GM23338 (cell line): ENCODE measurements around the gene RYR3. TPM values are rescaled to one million over a fixed set of nuclear protein-coding genes. Genes with fewer than 3 reads are reported as not detected.

Experiments used
- ATAC-seq: fragments of 200-7000 bp; cut with Tn5 transposase; 3 replicates; pipeline ENCODE4 v1.9.1; 2020
- DNase-seq: peaks from one replicate; pipeline ENCODE4 v3.0.0-alpha.2; 2015; ENCODE audit warnings: low spot score
- H2AFZ ChIP-seq: fragments of 200-600 bp; sonication (generic); 2 replicates; pipeline ENCODE4 v1.8.0; 2016; ENCODE audit warnings: antibody characterized with exemption, mild to moderate bottlenecking, moderate library complexity
- H3F3A ChIP-seq: fragments of 200-600 bp; sonication (generic); replicated peaks from 2 replicates; pipeline ENCODE4 v1.8.0; 2017; ENCODE audit warnings: antibody characterized with exemption, mixed run types, low read depth
- H3K27ac ChIP-seq: fragments of 200-600 bp; sonication (generic); 2 replicates; pipeline ENCODE4 v1.6.1; 2016; ENCODE audit warnings: low read depth
- H3K27me3 ChIP-seq: fragments of 200-600 bp; sonication (generic); 2 replicates; pipeline ENCODE4 v1.8.0; 2016; ENCODE audit warnings: mild to moderate bottlenecking, mixed run types, moderate library complexity; ENCODE audit not compliant: insufficient read depth
- H3K36me3 ChIP-seq: fragments of 200-600 bp; sonication (generic); 2 replicates; pipeline ENCODE4 v1.8.0; 2016; ENCODE audit warnings: mild to moderate bottlenecking; ENCODE audit not compliant: insufficient read depth
- H3K4me1 ChIP-seq: fragments of 200-600 bp; sonication (generic); 2 replicates; pipeline ENCODE4 v1.8.0; 2016; ENCODE audit warnings: mild to moderate bottlenecking, moderate library complexity; ENCODE audit not compliant: insufficient read depth
- H3K4me2 ChIP-seq: fragments of 200-600 bp; sonication (generic); 2 replicates; pipeline ENCODE4 v1.7.1; 2017; ENCODE audit warnings: mixed run types
- H3K4me3 ChIP-seq: fragments of 200-600 bp; sonication (generic); 2 replicates; pipeline ENCODE4 v1.6.1; 2016; ENCODE audit warnings: mixed run types
- H3K79me2 ChIP-seq: fragments of 200-600 bp; sonication (generic); replicated peaks from 2 replicates; pipeline ENCODE4 v1.8.0; 2017; ENCODE audit warnings: mild to moderate bottlenecking; ENCODE audit not compliant: insufficient read depth
- H3K9me2 ChIP-seq: fragments of 200-600 bp; sonication (generic); 2 replicates; pipeline ENCODE4 v1.8.0; 2017; ENCODE audit not compliant: insufficient read depth
- H4K20me1 ChIP-seq: fragments of 200-600 bp; sonication (generic); replicated peaks from 2 replicates; pipeline ENCODE4 v1.8.0; 2017; ENCODE audit warnings: mild to moderate bottlenecking; ENCODE audit not compliant: insufficient read depth
- H3K27ac Mint-ChIP-seq: 2 replicates; pipeline ENCODE4 v1.8.0; 2020; ENCODE audit warnings: inconsistent platforms, mild to moderate bottlenecking, moderate library complexity, mixed read lengths
- H3K27me3 Mint-ChIP-seq: 3 replicates; pipeline ENCODE4 v1.8.0; 2022; ENCODE audit warnings: low read depth, mild to moderate bottlenecking, moderate library complexity, mixed read lengths, inconsistent platforms; ENCODE audit not compliant: insufficient read depth, poor library complexity
- H3K36me3 Mint-ChIP-seq: 3 replicates; pipeline ENCODE4 v1.8.0; 2021; ENCODE audit warnings: low read depth, mild to moderate bottlenecking, inconsistent platforms, moderate library complexity, mixed read lengths
- H3K4me1 Mint-ChIP-seq: 3 replicates; pipeline ENCODE4 v1.8.0; 2020; ENCODE audit warnings: mild to moderate bottlenecking, inconsistent platforms, mixed read lengths
- H3K4me3 Mint-ChIP-seq: 3 replicates; pipeline ENCODE4 v1.8.0; 2021; ENCODE audit warnings: moderate library complexity, mild to moderate bottlenecking, inconsistent platforms, mixed read lengths
- H3K9me3 Mint-ChIP-seq: 3 replicates; pipeline ENCODE4 v1.8.0; 2020; ENCODE audit warnings: moderate library complexity, mild to moderate bottlenecking, inconsistent platforms, mixed read lengths
- CREB1 ChIP-seq: fragments of 250-450 bp; sonication (Bioruptor Pico); IDR thresholded peaks from 2 replicates; pipeline ENCODE4 v1.5.0; 2020; ENCODE audit warnings: low read depth, mild to moderate bottlenecking, moderate library complexity
- EZH2 ChIP-seq: fragments of 200-600 bp; sonication (generic); IDR thresholded peaks from one replicate; pipeline ENCODE4 v1.8.0; 2017; ENCODE audit warnings: antibody characterized with exemption, mild to moderate bottlenecking, low read depth; ENCODE audit not compliant: unreplicated experiment
- EZH2phosphoT487 ChIP-seq: fragments of 200-600 bp; sonication (generic); IDR thresholded peaks from one replicate; pipeline ENCODE4 v1.8.1; 2018; ENCODE audit warnings: antibody characterized with exemption; ENCODE audit not compliant: unreplicated experiment
- JUNB ChIP-seq: IDR thresholded peaks from one replicate; pipeline ENCODE4 v1.6.1; 2016; ENCODE audit warnings: antibody characterized with exemption; ENCODE audit not compliant: unreplicated experiment
- NANOG ChIP-seq: IDR thresholded peaks from 2 replicates; pipeline ENCODE4 v1.6.1; 2016; ENCODE audit warnings: antibody characterized with exemption, borderline replicate concordance
- POLR2AphosphoS5 ChIP-seq: IDR thresholded peaks from 2 replicates; pipeline ENCODE4 v1.6.1; 2016; ENCODE audit warnings: antibody characterized with exemption, low read depth
- STAT1 ChIP-seq: IDR thresholded peaks from one replicate; pipeline ENCODE4 v1.6.1; 2016; ENCODE audit warnings: antibody characterized with exemption; ENCODE audit not compliant: unreplicated experiment
- ZNF114 ChIP-seq: fragments of 250-450 bp; sonication (Bioruptor Pico); IDR thresholded peaks from 2 replicates; pipeline ENCODE4 v1.5.0; 2020; ENCODE audit warnings: mild to moderate bottlenecking, moderate library complexity
- ZNF331 ChIP-seq: fragments of 250-450 bp; sonication (Bioruptor Pico); IDR thresholded peaks from 2 replicates; pipeline ENCODE4 v1.5.0; 2020; ENCODE audit warnings: low read depth, mild to moderate bottlenecking, moderate library complexity
- polyA plus RNA-seq: library from polyadenylated mRNA; unstranded; fragments of >200 nt; fragmentation: Nextera tagmentation; extraction: Ambion mirVana; gene quantifications from 2 replicates; pipeline ENCODE4 v1.2.1, GENCODE V29; 2016
- total RNA-seq: library from RNA; depleted of rRNA; stranded (reverse); fragments of >200 nt; shearing (Covaris generic); gene quantifications from 2 replicates; pipeline ENCODE4 v1.2.3, GENCODE V29; 2014
- TF ChIP-seq, protein P1 (sequence below): fragments of 250-450 bp; sonication (Bioruptor Pico); IDR thresholded peaks from 2 replicates; pipeline ENCODE4 v1.5.0; 2020; ENCODE audit warnings: mild to moderate bottlenecking, moderate library complexity
- TF ChIP-seq, protein P2 (sequence below), 2 experiments: fragments of 200-600 bp in 1 of 2; sonication (generic) in 1 of 2; conservative IDR thresholded peaks; 2 replicates each; pipeline versions ENCODE4 v1.5.1 to v1.6.1; 2016 to 2017; ENCODE audit warnings: antibody characterized with exemption in 2 of 2, low read depth in 2 of 2, mild to moderate bottlenecking in 2 of 2, moderate library complexity in 1 of 2
- TF ChIP-seq, protein P3 (sequence below): IDR thresholded peaks from one replicate; pipeline ENCODE4 v1.6.1; 2018; ENCODE audit warnings: antibody characterized with exemption; ENCODE audit not compliant: unreplicated experiment
- TF ChIP-seq, protein P4 (sequence below): IDR thresholded peaks from 2 replicates; pipeline ENCODE4 v1.6.1; 2016; ENCODE audit warnings: antibody characterized with exemption

Gene RYR3
- total and polyA plus RNA-seq, 2 experiments from 2014 or later, result 1.1 to 1.2 TPM

DNA sequence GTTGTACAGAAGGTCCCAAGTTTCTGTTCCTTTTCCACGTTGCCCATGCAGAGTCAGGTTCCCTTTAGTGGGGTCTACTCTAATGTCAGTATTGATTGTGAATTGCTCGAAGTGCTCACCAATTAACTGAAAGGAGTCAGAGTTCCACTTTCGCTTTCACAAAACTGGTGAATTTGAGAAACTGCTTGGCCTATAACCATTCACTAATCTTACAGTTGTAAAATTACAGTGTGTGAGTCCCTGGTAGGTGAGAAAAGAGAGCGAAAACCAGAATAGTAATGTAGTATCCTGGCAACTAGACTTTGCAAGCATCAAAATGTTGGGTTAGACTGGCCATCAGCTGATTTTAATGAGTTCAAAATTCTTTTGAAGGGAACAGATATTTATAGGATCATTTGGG lies 420.0 kb downstream of the RYR3 start:
- Mint-ChIP-seq H3K27ac (no peak overlapping the region), H3K4me1 (no peaks in the 10 kb centered on the region; the same call in 1 of the 3 replicates), H3K9me3 (no peaks in the 10 kb centered on the region), H3K36me3 (no peaks in the 10 kb centered on the region), H3K4me3 (no peak overlapping the region), H3K27me3 (peaks cover 2% of the 10 kb centered on the region)
- Histone ChIP-seq H3K36me3 (no peaks in the 10 kb centered on the region), H3K4me3 (no peak overlapping the region), H3K27ac (no peak overlapping the region), H4K20me1 (no peaks in the 10 kb centered on the region), H3K4me1 (no peaks in the 10 kb centered on the region; the same call in 1 of the 2 replicates), H3K27me3 (no peaks in the 10 kb centered on the region), H3F3A (no peaks in the 10 kb centered on the region), H3K79me2 (no peaks in the 10 kb centered on the region), H3K4me2 (no peak overlapping the region), H3K9me2 (no peaks in the 10 kb centered on the region), H2AFZ (no peak overlapping the region)
- DNase-seq (no peak), ATAC-seq (no peak)
- TF ChIP-seq, protein P1, sequence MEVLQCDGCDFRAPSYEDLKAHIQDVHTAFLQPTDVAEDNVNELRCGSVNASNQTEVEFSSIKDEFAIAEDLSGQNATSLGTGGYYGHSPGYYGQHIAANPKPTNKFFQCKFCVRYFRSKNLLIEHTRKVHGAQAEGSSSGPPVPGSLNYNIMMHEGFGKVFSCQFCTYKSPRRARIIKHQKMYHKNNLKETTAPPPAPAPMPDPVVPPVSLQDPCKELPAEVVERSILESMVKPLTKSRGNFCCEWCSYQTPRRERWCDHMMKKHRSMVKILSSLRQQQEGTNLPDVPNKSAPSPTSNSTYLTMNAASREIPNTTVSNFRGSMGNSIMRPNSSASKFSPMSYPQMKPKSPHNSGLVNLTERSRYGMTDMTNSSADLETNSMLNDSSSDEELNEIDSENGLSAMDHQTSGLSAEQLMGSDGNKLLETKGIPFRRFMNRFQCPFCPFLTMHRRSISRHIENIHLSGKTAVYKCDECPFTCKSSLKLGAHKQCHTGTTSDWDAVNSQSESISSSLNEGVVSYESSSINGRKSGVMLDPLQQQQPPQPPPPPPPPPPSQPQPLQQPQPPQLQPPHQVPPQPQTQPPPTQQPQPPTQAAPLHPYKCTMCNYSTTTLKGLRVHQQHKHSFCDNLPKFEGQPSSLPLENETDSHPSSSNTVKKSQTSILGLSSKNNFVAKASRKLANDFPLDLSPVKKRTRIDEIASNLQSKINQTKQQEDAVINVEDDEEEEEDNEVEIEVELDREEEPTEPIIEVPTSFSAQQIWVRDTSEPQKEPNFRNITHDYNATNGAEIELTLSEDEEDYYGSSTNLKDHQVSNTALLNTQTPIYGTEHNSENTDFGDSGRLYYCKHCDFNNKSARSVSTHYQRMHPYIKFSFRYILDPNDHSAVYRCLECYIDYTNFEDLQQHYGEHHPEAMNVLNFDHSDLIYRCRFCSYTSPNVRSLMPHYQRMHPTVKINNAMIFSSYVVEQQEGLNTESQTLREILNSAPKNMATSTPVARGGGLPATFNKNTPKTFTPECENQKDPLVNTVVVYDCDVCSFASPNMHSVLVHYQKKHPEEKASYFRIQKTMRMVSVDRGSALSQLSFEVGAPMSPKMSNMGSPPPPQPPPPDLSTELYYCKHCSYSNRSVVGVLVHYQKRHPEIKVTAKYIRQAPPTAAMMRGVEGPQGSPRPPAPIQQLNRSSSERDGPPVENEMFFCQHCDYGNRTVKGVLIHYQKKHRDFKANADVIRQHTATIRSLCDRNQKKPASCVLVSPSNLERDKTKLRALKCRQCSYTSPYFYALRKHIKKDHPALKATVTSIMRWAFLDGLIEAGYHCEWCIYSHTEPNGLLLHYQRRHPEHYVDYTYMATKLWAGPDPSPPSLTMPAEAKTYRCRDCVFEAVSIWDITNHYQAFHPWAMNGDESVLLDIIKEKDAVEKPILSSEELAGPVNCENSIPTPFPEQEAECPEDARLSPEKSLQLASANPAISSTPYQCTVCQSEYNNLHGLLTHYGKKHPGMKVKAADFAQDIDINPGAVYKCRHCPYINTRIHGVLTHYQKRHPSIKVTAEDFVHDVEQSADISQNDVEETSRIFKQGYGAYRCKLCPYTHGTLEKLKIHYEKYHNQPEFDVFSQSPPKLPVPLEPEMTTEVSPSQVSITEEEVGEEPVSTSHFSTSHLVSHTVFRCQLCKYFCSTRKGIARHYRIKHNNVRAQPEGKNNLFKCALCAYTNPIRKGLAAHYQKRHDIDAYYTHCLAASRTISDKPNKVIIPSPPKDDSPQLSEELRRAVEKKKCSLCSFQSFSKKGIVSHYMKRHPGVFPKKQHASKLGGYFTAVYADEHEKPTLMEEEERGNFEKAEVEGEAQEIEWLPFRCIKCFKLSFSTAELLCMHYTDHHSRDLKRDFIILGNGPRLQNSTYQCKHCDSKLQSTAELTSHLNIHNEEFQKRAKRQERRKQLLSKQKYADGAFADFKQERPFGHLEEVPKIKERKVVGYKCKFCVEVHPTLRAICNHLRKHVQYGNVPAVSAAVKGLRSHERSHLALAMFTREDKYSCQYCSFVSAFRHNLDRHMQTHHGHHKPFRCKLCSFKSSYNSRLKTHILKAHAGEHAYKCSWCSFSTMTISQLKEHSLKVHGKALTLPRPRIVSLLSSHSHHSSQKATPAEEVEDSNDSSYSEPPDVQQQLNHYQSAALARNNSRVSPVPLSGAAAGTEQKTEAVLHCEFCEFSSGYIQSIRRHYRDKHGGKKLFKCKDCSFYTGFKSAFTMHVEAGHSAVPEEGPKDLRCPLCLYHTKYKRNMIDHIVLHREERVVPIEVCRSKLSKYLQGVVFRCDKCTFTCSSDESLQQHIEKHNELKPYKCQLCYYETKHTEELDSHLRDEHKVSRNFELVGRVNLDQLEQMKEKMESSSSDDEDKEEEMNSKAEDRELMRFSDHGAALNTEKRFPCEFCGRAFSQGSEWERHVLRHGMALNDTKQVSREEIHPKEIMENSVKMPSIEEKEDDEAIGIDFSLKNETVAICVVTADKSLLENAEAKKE (CRISPR knock-in tag), result no peak
- TF ChIP-seq JUNB, result no peak
- no peak for TF ChIP-seq STAT1
- TF ChIP-seq CREB1, result no peak
- TF ChIP-seq EZH2, result no peak
- TF ChIP-seq NANOG, result no peak
- TF ChIP-seq EZH2phosphoT487, result no peak
- TF ChIP-seq, protein P2, sequence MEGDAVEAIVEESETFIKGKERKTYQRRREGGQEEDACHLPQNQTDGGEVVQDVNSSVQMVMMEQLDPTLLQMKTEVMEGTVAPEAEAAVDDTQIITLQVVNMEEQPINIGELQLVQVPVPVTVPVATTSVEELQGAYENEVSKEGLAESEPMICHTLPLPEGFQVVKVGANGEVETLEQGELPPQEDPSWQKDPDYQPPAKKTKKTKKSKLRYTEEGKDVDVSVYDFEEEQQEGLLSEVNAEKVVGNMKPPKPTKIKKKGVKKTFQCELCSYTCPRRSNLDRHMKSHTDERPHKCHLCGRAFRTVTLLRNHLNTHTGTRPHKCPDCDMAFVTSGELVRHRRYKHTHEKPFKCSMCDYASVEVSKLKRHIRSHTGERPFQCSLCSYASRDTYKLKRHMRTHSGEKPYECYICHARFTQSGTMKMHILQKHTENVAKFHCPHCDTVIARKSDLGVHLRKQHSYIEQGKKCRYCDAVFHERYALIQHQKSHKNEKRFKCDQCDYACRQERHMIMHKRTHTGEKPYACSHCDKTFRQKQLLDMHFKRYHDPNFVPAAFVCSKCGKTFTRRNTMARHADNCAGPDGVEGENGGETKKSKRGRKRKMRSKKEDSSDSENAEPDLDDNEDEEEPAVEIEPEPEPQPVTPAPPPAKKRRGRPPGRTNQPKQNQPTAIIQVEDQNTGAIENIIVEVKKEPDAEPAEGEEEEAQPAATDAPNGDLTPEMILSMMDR (conservative IDR thresholded peaks at IDR 0.05; ENCODE audit: low read depth in 2 of 2), result no peak
- TF ChIP-seq, protein P3, sequence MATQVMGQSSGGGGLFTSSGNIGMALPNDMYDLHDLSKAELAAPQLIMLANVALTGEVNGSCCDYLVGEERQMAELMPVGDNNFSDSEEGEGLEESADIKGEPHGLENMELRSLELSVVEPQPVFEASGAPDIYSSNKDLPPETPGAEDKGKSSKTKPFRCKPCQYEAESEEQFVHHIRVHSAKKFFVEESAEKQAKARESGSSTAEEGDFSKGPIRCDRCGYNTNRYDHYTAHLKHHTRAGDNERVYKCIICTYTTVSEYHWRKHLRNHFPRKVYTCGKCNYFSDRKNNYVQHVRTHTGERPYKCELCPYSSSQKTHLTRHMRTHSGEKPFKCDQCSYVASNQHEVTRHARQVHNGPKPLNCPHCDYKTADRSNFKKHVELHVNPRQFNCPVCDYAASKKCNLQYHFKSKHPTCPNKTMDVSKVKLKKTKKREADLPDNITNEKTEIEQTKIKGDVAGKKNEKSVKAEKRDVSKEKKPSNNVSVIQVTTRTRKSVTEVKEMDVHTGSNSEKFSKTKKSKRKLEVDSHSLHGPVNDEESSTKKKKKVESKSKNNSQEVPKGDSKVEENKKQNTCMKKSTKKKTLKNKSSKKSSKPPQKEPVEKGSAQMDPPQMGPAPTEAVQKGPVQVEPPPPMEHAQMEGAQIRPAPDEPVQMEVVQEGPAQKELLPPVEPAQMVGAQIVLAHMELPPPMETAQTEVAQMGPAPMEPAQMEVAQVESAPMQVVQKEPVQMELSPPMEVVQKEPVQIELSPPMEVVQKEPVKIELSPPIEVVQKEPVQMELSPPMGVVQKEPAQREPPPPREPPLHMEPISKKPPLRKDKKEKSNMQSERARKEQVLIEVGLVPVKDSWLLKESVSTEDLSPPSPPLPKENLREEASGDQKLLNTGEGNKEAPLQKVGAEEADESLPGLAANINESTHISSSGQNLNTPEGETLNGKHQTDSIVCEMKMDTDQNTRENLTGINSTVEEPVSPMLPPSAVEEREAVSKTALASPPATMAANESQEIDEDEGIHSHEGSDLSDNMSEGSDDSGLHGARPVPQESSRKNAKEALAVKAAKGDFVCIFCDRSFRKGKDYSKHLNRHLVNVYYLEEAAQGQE, result no peak
- no peak for TF ChIP-seq POLR2AphosphoS5
- no peak for TF ChIP-seq ZNF331
- TF ChIP-seq, protein P4, sequence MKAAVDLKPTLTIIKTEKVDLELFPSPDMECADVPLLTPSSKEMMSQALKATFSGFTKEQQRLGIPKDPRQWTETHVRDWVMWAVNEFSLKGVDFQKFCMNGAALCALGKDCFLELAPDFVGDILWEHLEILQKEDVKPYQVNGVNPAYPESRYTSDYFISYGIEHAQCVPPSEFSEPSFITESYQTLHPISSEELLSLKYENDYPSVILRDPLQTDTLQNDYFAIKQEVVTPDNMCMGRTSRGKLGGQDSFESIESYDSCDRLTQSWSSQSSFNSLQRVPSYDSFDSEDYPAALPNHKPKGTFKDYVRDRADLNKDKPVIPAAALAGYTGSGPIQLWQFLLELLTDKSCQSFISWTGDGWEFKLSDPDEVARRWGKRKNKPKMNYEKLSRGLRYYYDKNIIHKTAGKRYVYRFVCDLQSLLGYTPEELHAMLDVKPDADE, result no peak
- no peak for TF ChIP-seq ZNF114 (CRISPR knock-in tag)
